Thyroid gland (tissue), 4 donors: Measurements from ENCODE around the gene KSR1. TPM values are rescaled to one million over a fixed set of nuclear protein-coding genes. Genes with fewer than 3 reads are reported as not detected.
"Not testable (repeated sequence)": the region's sequence is repeated elsewhere in the genome, so short reads cannot be mapped to it uniquely, and the experiment has no call there.

ENCODE experiments used
- DNase-seq, 2 donors: peaks; one replicate each; pipeline ENCODE4 v3.0.0-alpha.2; 2019
- H3K27ac ChIP-seq, 3 donors: fragments of 200-600 bp; sonication (generic); 1 replicate in 2 of 3; 2 replicates in 1 of 3; pipeline ENCODE4 v1.5.1; 2016 to 2019; ENCODE audit warnings: mild to moderate bottlenecking in 1 of 3, moderate library complexity in 1 of 3
- H3K27me3 ChIP-seq: fragments of 200-600 bp; sonication (generic); one replicate; pipeline ENCODE4 v1.5.1; 2019
- H3K36me3 ChIP-seq, 2 donors: fragments of 200-600 bp; sonication (generic); one replicate each; pipeline ENCODE4 v1.5.1; 2016 to 2019
- H3K4me1 ChIP-seq, 2 donors: fragments of 200-600 bp; sonication (generic); one replicate each; pipeline ENCODE4 v1.5.1; 2017 to 2019
- H3K4me3 ChIP-seq, 3 donors: fragments of 200-600 bp; sonication (generic); replicated peaks in 1 of 3; 1 replicate in 2 of 3; 2 replicates in 1 of 3; pipeline ENCODE4 v1.5.1; 2016; ENCODE audit warnings: mild to moderate bottlenecking in 1 of 3
- H3K9me3 ChIP-seq: fragments of 200-600 bp; sonication (generic); one replicate; pipeline ENCODE4 v1.5.1; 2017
- POLR2A ChIP-seq, 2 donors: fragments of 450-650 bp; IDR thresholded peaks; one replicate each; pipeline ENCODE4 v1.6.1; 2017; ENCODE audit warnings: antibody characterized with exemption in 2 of 2, mild to moderate bottlenecking in 2 of 2, moderate library complexity in 1 of 2
- WGBS, 2 donors: methylation state at CpG; one replicate each; pipeline ENCODE4 v1.1.5; 2017; 5-methylcytosine and 5-hydroxymethylcytosine counted together
- intact Hi-C: fragments of 100-400 bp; cut with DNase I; formaldehyde crosslinking; loops from one replicate; pipeline ENCODE4 v1.15.1; 2023
- total RNA-seq, 4 donors: library from RNA; depleted of rRNA; stranded (reverse); fragments of >200 nt; gene quantifications; one replicate each; pipeline ENCODE4 v1.2.3, GENCODE V29; 2016
- TF ChIP-seq, protein P1 (sequence below), 6 experiments: fragments of 200-600 bp in 3 of 6; fragments of 450-650 bp in 3 of 6; sonication (generic) in 3 of 6; IDR thresholded peaks; one replicate each; pipeline ENCODE4 v1.5.1; 2016 to 2019; ENCODE audit warnings: antibody characterized with exemption in 6 of 6, mild to moderate bottlenecking in 2 of 6, inconsistent platforms in 1 of 6, moderate library complexity in 1 of 6

Gene KSR1
- total RNA-seq, 4 donors from 2014 or later: 35.9 to 75.5 (median 67.7) TPM

DNA sequence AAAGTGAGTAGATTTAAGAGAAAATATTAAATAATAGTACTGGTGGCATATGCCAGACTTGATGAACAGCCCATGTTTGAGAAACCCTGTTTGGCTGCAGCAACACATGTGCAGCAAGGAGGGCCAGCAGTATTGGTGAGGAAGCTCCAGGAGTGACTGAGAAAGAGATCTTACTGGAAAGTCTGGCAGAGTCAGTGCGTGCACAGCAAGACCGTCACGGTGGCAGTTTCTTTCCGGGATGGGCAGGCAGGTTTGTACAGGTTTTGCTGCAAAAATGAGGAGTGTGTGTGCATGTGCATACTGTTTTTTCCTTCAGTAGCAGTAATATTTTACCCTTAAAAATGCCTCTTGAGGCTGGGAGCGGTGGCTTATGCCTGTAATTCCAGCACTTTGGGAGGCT, 41.4 kb downstream of the KSR1 start:
- H3K4me1 ChIP-seq: peaks cover 76 to 91% of the 10 kb centered on the region in 2 donors
- intact Hi-C loops: no loop called here

DNA sequence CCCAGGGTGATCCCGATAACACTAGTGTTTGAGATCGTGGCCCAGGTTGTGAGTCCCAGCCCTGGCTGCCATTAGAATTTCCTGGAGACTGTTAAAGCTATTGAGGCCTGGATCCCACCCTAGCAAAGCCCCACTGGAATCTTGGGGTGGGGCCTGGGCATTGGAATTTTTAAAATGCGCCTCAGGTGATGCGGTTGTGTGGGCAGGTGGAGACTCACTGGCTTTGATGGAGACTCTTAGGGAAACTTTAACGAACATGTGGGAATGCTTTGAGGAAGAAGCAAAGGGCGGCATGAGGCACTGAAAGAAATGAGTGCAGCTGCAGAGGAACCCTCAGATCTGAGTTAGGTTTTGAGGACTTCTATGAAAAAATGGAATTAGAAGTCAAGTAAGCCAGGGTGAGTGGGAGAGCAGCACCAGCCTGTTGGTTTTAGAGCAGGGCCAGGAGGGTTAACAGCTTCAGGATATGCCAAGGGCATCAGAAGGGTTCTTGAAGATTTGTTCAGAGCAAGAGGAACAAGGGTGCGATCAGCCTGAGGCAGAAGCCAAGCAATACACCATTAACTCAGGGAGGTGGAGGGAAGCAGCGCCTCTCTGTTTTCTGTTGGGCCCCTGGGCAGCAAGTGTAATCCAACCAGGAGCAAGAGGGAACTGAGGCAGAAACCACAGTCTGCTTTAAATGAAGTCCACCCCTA, 42.5 kb downstream of the KSR1 start:
- WGBS, 2 donors: 69 to 79% methylated on average over 8 of the region's 8 CpGs
- Histone ChIP-seq H3K9me3 (no peaks in the 10 kb centered on the region), H3K4me1 (peaks cover 73 to 92% of the 10 kb centered on the region in 2 donors), H3K36me3 (no peaks in the 10 kb centered on the region), H3K27me3 (no peaks in the 10 kb centered on the region), H3K27ac (peak overlapping the region; percentile 98 to 100 (median 99)), H3K4me3 (no peak overlapping the region)
- TF ChIP-seq, protein P1, sequence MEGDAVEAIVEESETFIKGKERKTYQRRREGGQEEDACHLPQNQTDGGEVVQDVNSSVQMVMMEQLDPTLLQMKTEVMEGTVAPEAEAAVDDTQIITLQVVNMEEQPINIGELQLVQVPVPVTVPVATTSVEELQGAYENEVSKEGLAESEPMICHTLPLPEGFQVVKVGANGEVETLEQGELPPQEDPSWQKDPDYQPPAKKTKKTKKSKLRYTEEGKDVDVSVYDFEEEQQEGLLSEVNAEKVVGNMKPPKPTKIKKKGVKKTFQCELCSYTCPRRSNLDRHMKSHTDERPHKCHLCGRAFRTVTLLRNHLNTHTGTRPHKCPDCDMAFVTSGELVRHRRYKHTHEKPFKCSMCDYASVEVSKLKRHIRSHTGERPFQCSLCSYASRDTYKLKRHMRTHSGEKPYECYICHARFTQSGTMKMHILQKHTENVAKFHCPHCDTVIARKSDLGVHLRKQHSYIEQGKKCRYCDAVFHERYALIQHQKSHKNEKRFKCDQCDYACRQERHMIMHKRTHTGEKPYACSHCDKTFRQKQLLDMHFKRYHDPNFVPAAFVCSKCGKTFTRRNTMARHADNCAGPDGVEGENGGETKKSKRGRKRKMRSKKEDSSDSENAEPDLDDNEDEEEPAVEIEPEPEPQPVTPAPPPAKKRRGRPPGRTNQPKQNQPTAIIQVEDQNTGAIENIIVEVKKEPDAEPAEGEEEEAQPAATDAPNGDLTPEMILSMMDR (IDR thresholded peaks at IDR 0.05): no peak
- TF ChIP-seq POLR2A (IDR thresholded peaks at IDR 0.05): no peak
- intact Hi-C loops: no loop called here
- DNase-seq: peak; percentile 59 to 66

More for the DNA sequence above, 41.4 kb downstream of the KSR1 start:
- Histone ChIP-seq H3K27ac (peak overlapping the region; percentile 98 to 100 (median 99)), H3K9me3 (no peaks in the 10 kb centered on the region), H3K4me3 (no peak overlapping the region), H3K36me3 (no peaks in the 10 kb centered on the region), H3K27me3 (no peaks in the 10 kb centered on the region)
- TF ChIP-seq, protein P1 (IDR thresholded peaks at IDR 0.05): no peak
- TF ChIP-seq POLR2A (IDR thresholded peaks at IDR 0.05): peak in 1 of 2 donors; percentile 6
- DNase-seq: peak; percentile 65 to 75
- WGBS, 2 donors: 48 to 74% methylated on average over 5 of the region's 5 CpGs

DNA sequence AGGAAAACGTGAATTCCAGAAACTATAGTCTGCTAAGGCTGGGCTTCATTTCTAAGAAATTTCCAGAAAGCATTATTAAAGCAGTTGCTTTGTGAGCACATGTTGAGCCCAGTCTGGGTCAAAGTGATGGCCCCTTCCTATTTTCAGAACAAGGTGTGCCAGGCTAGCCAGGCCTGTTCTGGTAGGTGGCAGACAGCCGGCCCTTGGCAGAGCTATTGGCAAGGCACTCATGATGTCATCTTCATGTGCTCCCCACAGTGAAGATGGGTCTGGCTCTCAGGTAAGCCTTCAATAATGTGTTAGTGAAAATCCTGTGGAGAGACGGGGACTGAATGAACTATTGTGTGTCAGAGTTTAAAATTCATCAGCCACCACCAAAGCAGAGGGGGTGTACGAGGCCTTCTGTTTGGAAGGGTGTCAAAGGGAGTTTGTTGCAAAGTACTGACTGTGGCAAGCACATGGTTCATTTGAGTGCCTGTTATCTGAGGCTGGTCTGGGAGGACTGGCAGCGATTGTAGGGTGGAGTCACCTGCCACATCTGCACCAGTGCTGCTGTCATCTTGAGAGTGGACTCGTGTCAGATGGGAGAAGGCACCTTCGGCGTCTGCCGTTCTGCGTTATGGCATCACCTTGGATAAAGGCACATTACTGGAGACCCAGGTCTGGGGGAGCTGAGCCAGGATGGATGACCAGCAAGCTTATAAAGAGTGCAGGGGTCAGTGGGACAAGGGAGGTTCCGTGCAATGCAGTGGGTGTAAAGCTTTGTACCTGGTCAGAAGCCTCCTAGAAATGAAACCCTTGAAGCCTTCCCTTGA, 43.4 kb downstream of the KSR1 start:
- peak; percentile 78 to 81 for DNase-seq
- H3K9me3 ChIP-seq: no peaks in the 10 kb centered on the region
- TF ChIP-seq, protein P1 (IDR thresholded peaks at IDR 0.05): no peak
- no peak for TF ChIP-seq POLR2A (IDR thresholded peaks at IDR 0.05)
- intact Hi-C loops: no loop called here
- no peak overlapping the region for H3K4me3 ChIP-seq
- 88% methylated on average over 11 of the region's 11 CpGs for WGBS, 2 donors
- no peaks in the 10 kb centered on the region for H3K27me3 ChIP-seq
- H3K4me1 ChIP-seq: peaks cover 67 to 92% of the 10 kb centered on the region in 2 donors
- H3K27ac ChIP-seq: peak overlapping the region; percentile 98 to 100 (median 99)
- H3K36me3 ChIP-seq: no peaks in the 10 kb centered on the region

DNA sequence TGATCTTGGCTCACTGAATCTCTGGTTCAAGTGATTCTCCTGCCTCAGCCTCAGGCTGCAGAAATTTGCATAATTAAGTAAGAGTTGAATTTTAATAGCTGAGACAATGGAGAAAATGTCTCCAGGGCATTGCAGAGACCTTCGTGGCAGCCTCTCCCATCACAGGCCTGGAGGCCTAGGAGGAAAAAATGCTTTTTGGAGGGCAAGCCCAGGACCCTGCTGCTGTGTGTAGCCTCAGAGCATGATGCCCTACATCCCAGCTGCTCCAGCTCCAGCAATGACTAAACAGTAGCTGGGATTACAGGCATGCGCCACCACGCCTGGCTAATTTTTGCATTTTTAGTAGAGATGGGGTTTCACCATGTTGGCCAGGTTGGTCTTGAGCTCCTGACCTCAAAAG, 45.1 kb downstream of the KSR1 start:
- H3K27me3 ChIP-seq, intact Hi-C loops, H3K9me3 ChIP-seq, H3K4me3 ChIP-seq, H3K36me3 ChIP-seq, DNase-seq: not testable (repeated sequence)
- 86 to 100% methylated on average over 2 to 3 of the region's 3 CpGs for WGBS, 2 donors
- H3K27ac ChIP-seq: peak overlapping the region; percentile 90 to 100 (median 98)
- peaks cover 65 to 91% of the 10 kb centered on the region in 2 donors for H3K4me1 ChIP-seq

DNA sequence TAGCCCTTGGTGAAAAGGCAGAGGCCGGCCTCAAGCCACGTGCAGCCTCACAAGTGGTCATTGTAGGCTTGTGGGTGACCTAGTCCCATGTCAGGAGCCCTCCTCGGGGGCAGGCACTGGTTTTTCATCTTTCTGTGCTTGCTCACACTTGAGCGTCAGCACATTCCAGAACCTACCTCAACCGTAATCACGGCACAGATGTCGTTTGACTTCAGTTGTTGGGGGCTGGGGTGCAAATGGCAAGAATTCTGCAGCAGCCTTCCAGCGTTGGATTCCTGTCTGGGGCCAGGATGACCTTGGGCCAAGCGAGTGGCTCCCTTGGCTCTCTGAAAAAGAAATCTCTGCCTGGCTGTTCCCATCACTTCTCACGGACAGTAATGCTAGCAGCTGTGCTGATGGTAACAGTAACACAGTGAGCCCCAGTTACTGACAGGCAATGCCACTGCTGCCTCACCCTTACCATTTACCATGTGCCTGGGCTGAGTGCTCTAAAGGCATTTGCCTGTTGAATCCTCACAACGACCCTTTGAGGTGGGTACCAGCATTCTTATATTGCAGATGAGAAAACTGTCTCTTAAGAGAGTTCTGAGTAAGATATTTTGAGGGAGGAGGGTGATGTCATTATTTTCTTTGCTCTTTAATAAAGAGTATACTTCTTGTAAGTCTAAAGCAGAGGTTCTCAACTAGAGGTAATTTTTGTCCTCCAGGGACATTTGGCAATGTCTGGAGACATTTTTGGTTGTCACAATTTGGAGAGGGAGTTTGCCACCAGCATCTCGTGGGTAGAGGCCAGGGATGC, 46.5 kb downstream of the KSR1 start:
- DNase-seq: peak; percentile 93 to 94
- 23 to 29% methylated on average over 12 of the region's 12 CpGs for WGBS, 2 donors
- TF ChIP-seq, protein P1 (IDR thresholded peaks at IDR 0.05): no peak
- peak in 1 of 2 donors; percentile 59 for TF ChIP-seq POLR2A (IDR thresholded peaks at IDR 0.05)
- Histone ChIP-seq H3K27me3 (no peaks in the 10 kb centered on the region), H3K27ac (peak overlapping the region; percentile 90 to 100 (median 98)), H3K4me3 (no peak overlapping the region), H3K9me3 (no peaks in the 10 kb centered on the region), H3K36me3 (no peaks in the 10 kb centered on the region), H3K4me1 (peaks cover 59 to 88% of the 10 kb centered on the region in 2 donors)
- intact Hi-C loops: no loop called here
